Mesenchymal stem cell (in vitro differentiated cells and primary cell): ENCODE data around the gene TCF4.

Experiments
- DNase-seq: peaks from one replicate; pipeline ENCODE4 v3.0.0-alpha.2; 2013
- H2AFZ ChIP-seq: one replicate; pipeline ENCODE4 v1.6.1; 2013; ENCODE audit warnings: low read depth, mild to moderate bottlenecking, control low read depth, inconsistent platforms, low read length, moderate library complexity
- H2AK5ac ChIP-seq: 2 replicates; pipeline ENCODE4 v1.6.1; 2013; ENCODE audit warnings: low read length, moderate library complexity, mild to moderate bottlenecking, inconsistent platforms; ENCODE audit not compliant: severe bottlenecking
- H2BK120ac ChIP-seq: one replicate; pipeline ENCODE4 v1.6.1; 2013; ENCODE audit warnings: low read depth, mild to moderate bottlenecking, inconsistent platforms, low read length, moderate library complexity
- H2BK12ac ChIP-seq, 2 experiments: one replicate each; pipeline ENCODE4 v1.6.1; 2013; ENCODE audit warnings: inconsistent platforms in 2 of 2, low read length in 2 of 2, mild to moderate bottlenecking in 2 of 2, moderate library complexity in 2 of 2, control low read depth in 1 of 2
- H2BK15ac ChIP-seq: one replicate; pipeline ENCODE4 v1.6.1; 2013; ENCODE audit warnings: mild to moderate bottlenecking, low read depth, inconsistent platforms; ENCODE audit not compliant: poor library complexity, severe bottlenecking
- H2BK5ac ChIP-seq: 2 replicates; pipeline ENCODE4 v1.6.1; 2013; ENCODE audit warnings: low read depth, mild to moderate bottlenecking, low read length, control low read depth, inconsistent platforms; ENCODE audit not compliant: poor library complexity, severe bottlenecking
- H3K14ac ChIP-seq, 2 experiments: one replicate each; pipeline ENCODE4 v1.6.1; 2013; ENCODE audit warnings: inconsistent platforms in 2 of 2, low read length in 2 of 2, control low read depth in 1 of 2, mild to moderate bottlenecking in 1 of 2, moderate library complexity in 1 of 2
- H3K18ac ChIP-seq, 2 experiments: one replicate each; pipeline ENCODE4 v1.6.1; 2013; ENCODE audit warnings: inconsistent platforms in 2 of 2, low read length in 2 of 2, control low read depth in 1 of 2, low read depth in 1 of 2, mild to moderate bottlenecking in 1 of 2
- H3K23ac ChIP-seq, 2 experiments: one replicate each; pipeline ENCODE4 v1.6.1; 2013; ENCODE audit warnings: inconsistent platforms in 2 of 2, low read length in 2 of 2, mild to moderate bottlenecking in 2 of 2, moderate library complexity in 2 of 2, control low read depth in 1 of 2
- H3K27ac ChIP-seq: 2 replicates; pipeline ENCODE4 v1.5.1; 2013; ENCODE audit warnings: mild to moderate bottlenecking, moderate library complexity, low read length, control low read depth, inconsistent platforms; ENCODE audit not compliant: poor library complexity, severe bottlenecking
- H3K27me3 ChIP-seq, 2 experiments: 2 replicates each; pipeline versions ENCODE4 v1.6.1 to v1.7.0; 2013; ENCODE audit warnings: low read length in 2 of 2, mild to moderate bottlenecking in 2 of 2, moderate library complexity in 2 of 2, control low read depth in 1 of 2, inconsistent platforms in 1 of 2; ENCODE audit not compliant: control insufficient read depth in 1 of 2, insufficient read depth in 1 of 2
- H3K36me3 ChIP-seq, 2 experiments: 2 replicates each; pipeline versions ENCODE4 v1.6.1 to v1.7.0; 2013; ENCODE audit warnings: low read length in 2 of 2, control low read depth in 1 of 2, inconsistent platforms in 1 of 2, low read depth in 1 of 2, mild to moderate bottlenecking in 1 of 2; ENCODE audit not compliant: insufficient read depth in 2 of 2, control insufficient read depth in 1 of 2
- H3K4ac ChIP-seq, 2 experiments: one replicate each; pipeline ENCODE4 v1.6.1; 2013; ENCODE audit warnings: inconsistent platforms in 2 of 2, low read length in 2 of 2, mild to moderate bottlenecking in 2 of 2, moderate library complexity in 2 of 2, control low read depth in 1 of 2, low read depth in 1 of 2
- H3K4me1 ChIP-seq: 2 replicates; pipeline ENCODE4 v1.6.1; 2013; ENCODE audit warnings: low read depth, low read length, control low read depth; ENCODE audit not compliant: control insufficient read depth, insufficient read depth
- H3K4me2 ChIP-seq: 2 replicates; pipeline ENCODE4 v1.6.1; 2013; ENCODE audit warnings: low read length, mild to moderate bottlenecking, inconsistent platforms; ENCODE audit not compliant: poor library complexity, severe bottlenecking
- H3K4me3 ChIP-seq, 2 experiments: 2 replicates each; pipeline versions ENCODE4 v1.5.1 to v1.7.0; 2013; ENCODE audit warnings: low read length in 2 of 2, mild to moderate bottlenecking in 2 of 2, control low read depth in 1 of 2, low read depth in 1 of 2; ENCODE audit not compliant: insufficient read depth in 1 of 2
- H3K79me1 ChIP-seq: replicated peaks from 2 replicates; pipeline ENCODE4 v1.6.1; 2013; ENCODE audit warnings: mild to moderate bottlenecking, control low read depth, low read length, inconsistent platforms; ENCODE audit not compliant: poor library complexity, severe bottlenecking
- H3K9ac ChIP-seq: 2 replicates; pipeline ENCODE4 v1.7.0; 2013; ENCODE audit warnings: mild to moderate bottlenecking, low read length, moderate library complexity
- H3K9me3 ChIP-seq: 2 replicates; pipeline ENCODE4 v1.7.0; 2013; ENCODE audit warnings: mild to moderate bottlenecking, low read length; ENCODE audit not compliant: control insufficient read depth
- H4K8ac ChIP-seq: one replicate; pipeline ENCODE4 v1.6.1; 2013; ENCODE audit warnings: inconsistent platforms, mild to moderate bottlenecking, low read length, moderate library complexity
- H4K91ac ChIP-seq: one replicate; pipeline ENCODE4 v1.6.1; 2013; ENCODE audit warnings: mild to moderate bottlenecking, low read length, inconsistent platforms
- WGBS: methylation state at CpG from one replicate; pipeline ENCODE4 v1.1.7; 2013; ENCODE audit warnings: mixed read lengths; 5-methylcytosine and 5-hydroxymethylcytosine counted together

TCF4 gene

DNA sequence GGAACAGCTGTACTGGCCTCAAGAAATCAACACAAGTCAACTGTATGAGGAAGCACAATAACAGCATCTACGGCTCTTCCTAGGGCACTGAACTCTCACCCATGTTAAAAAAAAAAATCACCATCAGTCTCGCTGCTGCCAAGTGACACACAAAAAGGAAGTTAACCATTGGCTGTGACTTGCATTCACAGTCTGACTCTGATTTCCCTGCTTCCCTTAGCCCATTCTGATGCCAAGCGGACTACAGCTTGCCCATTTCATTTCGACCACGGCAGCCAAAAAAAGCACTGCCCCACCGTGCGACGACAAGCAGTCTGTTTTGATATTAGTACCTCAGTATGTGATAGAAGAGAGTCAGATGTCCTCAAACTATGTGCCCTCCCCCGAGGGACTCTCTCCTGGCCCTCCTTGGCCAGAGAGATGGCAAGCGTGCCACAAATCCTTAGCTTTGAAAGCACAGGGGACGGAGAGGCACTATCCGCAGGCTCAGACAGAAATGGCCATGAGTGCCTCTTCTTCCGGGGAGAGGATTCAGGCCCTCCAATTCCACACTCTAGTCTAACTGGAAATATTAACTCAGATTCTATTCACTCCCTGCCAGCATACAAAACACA lies 250.0 kb downstream of the TCF4 start:
- 97% methylated on average over 13 of the region's 13 CpGs for WGBS
- Histone ChIP-seq H2AK5ac (no peak overlapping the region), H3K4me1 (no peaks in the 10 kb centered on the region)

DNA sequence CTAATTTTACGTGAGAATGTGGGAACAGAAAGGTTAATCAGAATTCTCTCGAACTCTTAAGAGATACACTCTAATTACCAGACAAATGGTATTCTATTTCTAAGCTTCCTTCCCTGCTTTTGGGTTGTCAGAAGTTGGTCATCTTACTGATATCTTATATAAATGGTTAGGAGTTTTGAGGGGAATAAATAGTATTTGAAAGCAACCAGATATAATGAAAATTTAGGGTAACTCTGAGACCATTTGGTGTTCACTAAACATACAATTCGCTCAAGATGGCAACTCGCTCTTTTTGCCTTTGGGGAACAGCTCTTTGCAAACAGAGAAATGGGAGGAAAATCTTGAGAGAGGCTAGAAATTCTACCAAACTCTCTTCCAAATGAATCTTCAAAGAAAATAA lies 250.9 kb downstream of the TCF4 start:
- Histone ChIP-seq H2BK120ac (no peak overlapping the region), H2AK5ac (no peak overlapping the region), H3K23ac (no peak overlapping the region), H2BK5ac (no peak overlapping the region), H3K18ac (no peak overlapping the region), H3K36me3 (peaks cover 0 to 4% of the 10 kb centered on the region in 2 experiments), H3K9ac (no peak overlapping the region), H2AFZ (no peak overlapping the region), H3K79me1 (no peaks in the 10 kb centered on the region), H3K14ac (no peak overlapping the region), H4K91ac (no peak overlapping the region), H4K8ac (no peak overlapping the region), H3K27me3 (no peaks in the 10 kb centered on the region), H3K4me1 (no peaks in the 10 kb centered on the region), H3K27ac (no peak overlapping the region), H3K4ac (no peak overlapping the region), H2BK15ac (no peak overlapping the region), H3K9me3 (no peaks in the 10 kb centered on the region), H2BK12ac (no peak overlapping the region), H3K4me2 (no peak overlapping the region), H3K4me3 (no peak overlapping the region)
- no peak for DNase-seq
- WGBS: 97% methylated on average over 2 of the region's 4 CpGs

More for the DNA sequence above, 250.0 kb downstream of the TCF4 start:
- Histone ChIP-seq H3K9ac (peak overlapping the region; percentile 67), H3K27ac (no peak overlapping the region), H2BK120ac (no peak overlapping the region), H4K8ac (no peak overlapping the region), H3K4ac (no peak overlapping the region), H3K9me3 (no peaks in the 10 kb centered on the region), H2AFZ (no peak overlapping the region), H2BK5ac (no peak overlapping the region), H3K18ac (no peak overlapping the region), H3K27me3 (no peaks in the 10 kb centered on the region), H2BK12ac (no peak overlapping the region), H3K4me3 (no peak overlapping the region), H3K4me2 (no peak overlapping the region), H4K91ac (peak overlapping the region; percentile 2), H3K14ac (no peak overlapping the region), H2BK15ac (no peak overlapping the region), H3K36me3 (peaks cover 0 to 3% of the 10 kb centered on the region in 2 experiments), H3K23ac (no peak overlapping the region), H3K79me1 (no peaks in the 10 kb centered on the region)
- DNase-seq: no peak

DNA sequence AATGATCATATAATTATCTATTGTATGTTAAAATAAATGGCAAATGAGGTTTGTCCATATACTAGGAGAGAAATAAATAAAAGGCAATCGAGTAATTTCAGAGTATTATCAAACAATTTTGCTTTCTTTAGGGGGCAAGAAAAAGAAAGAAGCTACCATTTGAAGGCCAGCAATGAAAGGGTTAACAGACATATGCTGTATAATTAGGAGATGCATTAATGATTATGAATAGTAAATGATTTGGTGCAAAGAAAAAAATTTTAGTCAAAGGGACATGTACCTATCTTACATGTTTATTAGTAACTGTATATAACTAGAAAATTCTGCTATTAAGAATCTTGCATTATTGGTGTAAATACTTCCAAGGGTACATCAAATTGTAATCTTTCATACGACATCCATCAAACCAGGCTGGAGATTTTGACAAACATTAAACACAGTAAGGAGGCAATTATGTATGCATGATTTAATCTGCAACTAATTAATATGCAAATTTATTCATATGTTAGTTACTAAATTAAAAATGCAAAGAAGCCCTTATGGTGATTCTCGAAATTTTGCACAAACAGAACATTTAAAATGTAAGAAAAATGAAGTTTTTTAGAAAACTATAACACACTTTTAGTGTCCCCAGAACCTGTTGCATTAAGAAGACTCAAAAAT lies 251.4 kb downstream of the TCF4 start:
- H3K9me3 ChIP-seq: no peaks in the 10 kb centered on the region
- no peak overlapping the region for H3K4me2 ChIP-seq
- no peak overlapping the region for H3K23ac ChIP-seq
- no peak overlapping the region for H2AK5ac ChIP-seq
- H3K9ac ChIP-seq: no peak overlapping the region
- H3K4ac ChIP-seq: no peak overlapping the region
- no peak overlapping the region for H2AFZ ChIP-seq
- no peak overlapping the region for H2BK5ac ChIP-seq
- no peaks in the 10 kb centered on the region for H3K4me1 ChIP-seq
- no peak overlapping the region for H3K18ac ChIP-seq
- no peak overlapping the region for H4K91ac ChIP-seq
- H3K36me3 ChIP-seq: peaks cover 0 to 10% of the 10 kb centered on the region in 2 experiments
- no peak for DNase-seq
- H2BK15ac ChIP-seq: no peak overlapping the region
- no peak overlapping the region for H3K27ac ChIP-seq
- no peak overlapping the region for H3K14ac ChIP-seq
- no peak overlapping the region for H3K4me3 ChIP-seq
- 100% methylated on average over 1 of the region's 3 CpGs for WGBS
- no peak overlapping the region for H4K8ac ChIP-seq
- no peak overlapping the region for H2BK12ac ChIP-seq
- H2BK120ac ChIP-seq: no peak overlapping the region
- H3K27me3 ChIP-seq: no peaks in the 10 kb centered on the region
- H3K79me1 ChIP-seq: no peaks in the 10 kb centered on the region

DNA sequence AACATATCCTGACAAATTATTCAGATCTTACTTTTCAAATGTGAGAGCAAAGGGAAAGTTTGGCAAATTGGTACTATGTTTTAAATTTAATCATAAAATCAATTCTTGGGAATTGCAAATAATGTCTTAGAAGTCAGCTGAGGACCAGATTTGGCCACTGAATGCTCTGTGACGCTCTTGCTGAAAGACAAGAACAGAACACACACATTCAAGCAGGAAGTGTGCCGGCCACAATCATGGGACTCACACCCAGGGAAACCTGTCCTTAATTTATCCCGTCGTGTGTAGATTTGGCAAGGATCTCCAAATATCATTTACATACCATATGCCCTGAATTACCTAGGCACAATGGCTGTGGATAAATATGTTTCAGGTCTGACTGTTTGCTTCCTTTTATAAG lies 253.1 kb downstream of the TCF4 start:
- no peak overlapping the region for H3K14ac ChIP-seq
- no peak overlapping the region for H2BK120ac ChIP-seq
- no peak overlapping the region for H2BK12ac ChIP-seq
- no peaks in the 10 kb centered on the region for H3K27me3 ChIP-seq
- H2AFZ ChIP-seq: no peak overlapping the region
- no peak overlapping the region for H2BK5ac ChIP-seq
- H3K9me3 ChIP-seq: no peaks in the 10 kb centered on the region
- no peak overlapping the region for H4K8ac ChIP-seq
- whole genome bisulfite sequencing: 90% methylated on average over 4 of the region's 4 CpGs
- H3K4me1 ChIP-seq: no peaks in the 10 kb centered on the region
- H3K27ac ChIP-seq: no peak overlapping the region
- H3K23ac ChIP-seq: no peak overlapping the region
- H3K9ac ChIP-seq: peak overlapping the region; percentile 10
- no peak for DNase-seq
- no peak overlapping the region for H3K4ac ChIP-seq
- no peaks in the 10 kb centered on the region for H3K79me1 ChIP-seq
- H2BK15ac ChIP-seq: no peak overlapping the region
- no peak overlapping the region for H4K91ac ChIP-seq
- H3K36me3 ChIP-seq: peaks cover 0 to 16% of the 10 kb centered on the region in 2 experiments
- H3K18ac ChIP-seq: no peak overlapping the region
- H2AK5ac ChIP-seq: no peak overlapping the region
- no peak overlapping the region for H3K4me3 ChIP-seq
- H3K4me2 ChIP-seq: no peak overlapping the region
